IMR-90 (cell line): ENCODE data around the gene VAC14. TPM values are rescaled to one million over a fixed set of nuclear protein-coding genes. Genes with fewer than 3 reads are reported as not detected.
A peak's percentile ranks its signal among the peaks of the same experiment; 100 is the strongest.

Experiments used
- ATAC-seq: fragments of 200-7000 bp; cut with Tn5 transposase; 2 replicates; pipeline ENCODE4 v1.9.1; 2020; ENCODE audit warnings: low read depth, mild to moderate bottlenecking, moderate library complexity
- BruUV-seq: library from RNA; stranded (reverse); fragments of 400-500 nt; replicated peaks from 2 replicates; lab custom pipeline; 2021; lab: Mats Ljungman, UMichigan
- CTCF ChIA-PET: fragments of 300-600 bp; formaldehyde crosslinking; extraction: SDS; loops from one replicate; lab custom pipeline; 2021; ENCODE audit warnings: antibody characterized with exemption; lab: Yijun Ruan, JAX
- POLR2A ChIA-PET: fragments of 300-600 bp; sonication (Branson Sonifier 250); formaldehyde crosslinking; loops from one replicate; lab custom pipeline; 2022; ENCODE audit warnings: antibody characterized with exemption; ENCODE audit not compliant: unreplicated experiment; lab: Charles Lee
- DNase-seq: peaks from one replicate; pipeline ENCODE4 v3.0.0; 2013
- H2AFZ ChIP-seq: replicated peaks from 2 replicates; pipeline ENCODE3; 2013; ENCODE audit warnings: low read length, mild to moderate bottlenecking; ENCODE audit not compliant: poor library complexity
- H2AK5ac ChIP-seq: 2 replicates; pipeline ENCODE4 v1.6.1; 2013; ENCODE audit warnings: low read depth, low read length, inconsistent platforms
- H2AK9ac ChIP-seq: replicated peaks from 2 replicates; pipeline ENCODE3; 2013; ENCODE audit warnings: mild to moderate bottlenecking, low read depth, low read length, moderate library complexity; ENCODE audit not compliant: poor library complexity
- H2BK120ac ChIP-seq: 2 replicates; pipeline ENCODE4 v1.6.1; 2013; ENCODE audit warnings: low read depth, low read length, inconsistent platforms
- H2BK15ac ChIP-seq: 3 replicates; pipeline ENCODE4 v1.6.1; 2013; ENCODE audit warnings: low read depth, low read length, inconsistent platforms
- H2BK20ac ChIP-seq: 2 replicates; pipeline ENCODE4 v1.6.1; 2013; ENCODE audit warnings: low read depth, mild to moderate bottlenecking, inconsistent platforms, low read length, moderate library complexity
- H2BK5ac ChIP-seq: 2 replicates; pipeline ENCODE4 v1.6.1; 2013; ENCODE audit warnings: mild to moderate bottlenecking, low read depth, low read length, inconsistent platforms; ENCODE audit not compliant: poor library complexity, severe bottlenecking
- H3K14ac ChIP-seq: replicated peaks from 2 replicates; pipeline ENCODE4 v1.6.1; 2013; ENCODE audit warnings: low read depth, low read length, inconsistent platforms
- H3K18ac ChIP-seq: 2 replicates; pipeline ENCODE4 v1.6.1; 2013; ENCODE audit warnings: low read depth, low read length, control low read depth
- H3K23ac ChIP-seq: 2 replicates; pipeline ENCODE4 v1.6.1; 2013; ENCODE audit warnings: low read depth, low read length, inconsistent platforms
- H3K27ac ChIP-seq: 2 replicates; pipeline ENCODE4 v1.5.1; 2013; ENCODE audit warnings: mild to moderate bottlenecking, control low read depth, low read length; ENCODE audit not compliant: insufficient read depth
- H3K27me3 ChIP-seq: 2 replicates; pipeline ENCODE4 v1.6.1; 2013; ENCODE audit warnings: low read length; ENCODE audit not compliant: control insufficient read depth, insufficient read depth
- H3K36me3 ChIP-seq: 2 replicates; pipeline ENCODE4 v1.6.1; 2013; ENCODE audit warnings: low read length, mixed read lengths; ENCODE audit not compliant: control insufficient read depth, insufficient read depth
- H3K4ac ChIP-seq: 2 replicates; pipeline ENCODE4 v1.6.1; 2013; ENCODE audit warnings: low read depth, low read length, inconsistent platforms
- H3K4me1 ChIP-seq: 2 replicates; pipeline ENCODE4 v1.6.1; 2013; ENCODE audit warnings: low read length, mixed read lengths; ENCODE audit not compliant: control insufficient read depth, insufficient read depth
- H3K4me2 ChIP-seq: 2 replicates; pipeline ENCODE4 v1.6.1; 2013; ENCODE audit warnings: low read depth, mild to moderate bottlenecking, control low read depth, low read length, moderate library complexity
- H3K4me3 ChIP-seq: 2 replicates; pipeline ENCODE4 v1.5.1; 2013; ENCODE audit warnings: low read depth, mild to moderate bottlenecking, control low read depth, low read length, moderate library complexity; ENCODE audit not compliant: insufficient read depth
- H3K56ac ChIP-seq: 2 replicates; pipeline ENCODE4 v1.6.1; 2013; ENCODE audit warnings: low read length, inconsistent platforms; ENCODE audit not compliant: insufficient read depth; ENCODE audit errors: extremely low read depth
- H3K79me1 ChIP-seq, 2 experiments: 2 replicates each; pipeline ENCODE4 v1.6.1; 2013; ENCODE audit warnings: low read length in 2 of 2, inconsistent platforms in 1 of 2, low read depth in 1 of 2
- H3K9ac ChIP-seq: 2 replicates; pipeline ENCODE4 v1.6.1; 2013; ENCODE audit warnings: low read depth, low read length, control low read depth
- H3K9me1 ChIP-seq: 2 replicates; pipeline ENCODE4 v1.6.1; 2013; ENCODE audit warnings: low read length, inconsistent platforms; ENCODE audit not compliant: insufficient read depth
- H3K9me3 ChIP-seq: 2 replicates; pipeline ENCODE4 v1.6.1; 2013; ENCODE audit warnings: low read length; ENCODE audit not compliant: control insufficient read depth, insufficient read depth
- H4K20me1 ChIP-seq: 2 replicates; pipeline ENCODE4 v1.6.1; 2013; ENCODE audit warnings: low read length, inconsistent platforms; ENCODE audit not compliant: insufficient read depth
- H4K5ac ChIP-seq: 2 replicates; pipeline ENCODE4 v1.6.1; 2013; ENCODE audit warnings: mild to moderate bottlenecking, low read depth, low read length, control low read depth
- H4K8ac ChIP-seq, 2 experiments: 2 replicates each; pipeline ENCODE4 v1.6.1; 2013; ENCODE audit warnings: low read depth in 2 of 2, low read length in 2 of 2, control low read depth in 1 of 2, inconsistent platforms in 1 of 2
- H4K91ac ChIP-seq: 2 replicates; pipeline ENCODE4 v1.6.1; 2013; ENCODE audit warnings: low read depth, low read length, inconsistent platforms; ENCODE audit not compliant: insufficient read depth
- BHLHE40 ChIP-seq: fragments of 150-350 bp; IDR thresholded peaks from 2 replicates; pipeline ENCODE4 v1.6.1; 2016; ENCODE audit warnings: mild to moderate bottlenecking, low read depth, low read length
- CEBPB ChIP-seq: IDR thresholded peaks from 2 replicates; pipeline ENCODE4 v1.6.1; 2012; ENCODE audit warnings: low read depth, low read length, improper control_type of control experiment
- FOS ChIP-seq: fragments of 150-350 bp; IDR thresholded peaks from 2 replicates; pipeline ENCODE4 v1.6.1; 2016; ENCODE audit warnings: low read depth, low read length
- MAFK ChIP-seq: IDR thresholded peaks from 2 replicates; pipeline ENCODE4 v1.6.1; 2012; ENCODE audit warnings: low read depth, low read length, improper control_type of control experiment
- MAZ ChIP-seq: IDR thresholded peaks from 2 replicates; pipeline ENCODE4 v1.6.1; 2012; ENCODE audit warnings: low read depth, mild to moderate bottlenecking, low read length, improper control_type of control experiment, moderate library complexity, borderline replicate concordance
- NFE2L2 ChIP-seq: fragments of 150-350 bp; IDR thresholded peaks from 2 replicates; pipeline ENCODE4 v1.6.1; 2016; ENCODE audit warnings: low read depth, mild to moderate bottlenecking, low read length
- POLR2A ChIP-seq: IDR thresholded peaks from 2 replicates; pipeline ENCODE4 v1.6.1; 2012; ENCODE audit warnings: mild to moderate bottlenecking, low read depth, low read length
- RAD21 ChIP-seq: IDR thresholded peaks from 2 replicates; pipeline ENCODE4 v1.6.1; 2012; ENCODE audit warnings: low read length, improper control_type of control experiment
- SMC3 ChIP-seq: fragments of 150-350 bp; IDR thresholded peaks from 2 replicates; pipeline ENCODE4 v1.6.1; 2016; ENCODE audit warnings: low read depth, mild to moderate bottlenecking, antibody characterized with exemption, low read length, moderate library complexity
- WGBS, 2 experiments: methylation state at CpG; one replicate each; pipeline versions ENCODE4 v1.1.5 to v1.1.7; 2013; ENCODE audit warnings: missing lambda C conversion rate in 2 of 2; ENCODE audit not compliant: insufficient read length in 1 of 2; ENCODE audit errors: extremely low coverage in 2 of 2; 5-methylcytosine and 5-hydroxymethylcytosine counted together
- dilution Hi-C: fragments of 300-500 bp; cut with HindIII; formaldehyde crosslinking; loops from one replicate; pipeline ENCODE4 v1.14.3; 2018; ENCODE audit warnings: low sequenced_read_pairs; ENCODE audit not compliant: unreplicated experiment
- in situ Hi-C: fragments of 300-500 bp; cut with MboI; formaldehyde crosslinking; loops from 3 replicates; pipeline ENCODE4 v1.14.3; 2019; ENCODE audit warnings: low sequenced_read_pairs, inconsistent platforms, mixed read lengths
- intact Hi-C: fragments of 100-400 bp; cut with micrococcal nuclease; formaldehyde crosslinking; loops from 2 replicates; pipeline ENCODE4 v1.10.0; 2022
- polyA plus RNA-seq, 3 experiments: library from polyadenylated mRNA; depleted of rRNA; stranded (reverse); fragments of >200 nt; gene quantifications; 2 replicates each; pipeline ENCODE4 v1.2.3, GENCODE V29; 2012; ENCODE audit warnings: low replicate concordance in 1 of 3
- total RNA-seq: library from RNA; depleted of rRNA; stranded (reverse); fragments of >200 nt; gene quantifications from 2 replicates; pipeline ENCODE4 v1.2.3, GENCODE V29; 2012
- TF ChIP-seq, protein P1 (sequence below): fragments of 150-350 bp; IDR thresholded peaks from 2 replicates; pipeline ENCODE4 v1.6.1; 2017; ENCODE audit warnings: mild to moderate bottlenecking, antibody characterized with exemption, low read length, low read depth
- TF ChIP-seq, protein P2 (sequence below): fragments of 150-350 bp; IDR thresholded peaks from 2 replicates; pipeline ENCODE4 v1.6.1; 2016; ENCODE audit warnings: low read depth, mild to moderate bottlenecking, low read length, moderate library complexity, borderline replicate concordance

VAC14 gene
- total and polyA plus RNA-seq, 2 of the 4 experiments (the other 2 are of a cell fraction): 21.1 to 40.2 TPM

- WGBS, 2 experiments: 56% methylated on average over 5 of the region's 15 CpGs; no CpG with 5 or more reads in 1 of the 2 experiments
- peak overlapping the region; percentile 99 for H2AK9ac ChIP-seq
- peak overlapping the region; percentile 67 for H4K5ac ChIP-seq
- H3K27ac ChIP-seq: peak overlapping the region; percentile 90
- in situ Hi-C loops: no loop called here
- peak overlapping the region; percentile 82 for H2AFZ ChIP-seq
- peak overlapping the region; percentile 53 for H3K56ac ChIP-seq
- H4K8ac ChIP-seq: peak overlapping the region; percentile 43 to 86
- no peaks in the 10 kb centered on the region for H3K27me3 ChIP-seq
- ATAC-seq: peak; percentile 68
- peak overlapping the region; percentile 26 for H3K4me2 ChIP-seq
- peak overlapping the region; percentile 99 for H2BK120ac ChIP-seq
- peaks cover 51% of the 10 kb centered on the region for H3K9me1 ChIP-seq
- CTCF ChIA-PET: interaction anchor here (1.0 to 2.1 kb wide), 3 partner anchors 9 to 24 kb away, joined by 3 to 7 read pairs (median 5); no protein-coding TSS in a partner anchor
- dilution Hi-C loops: no loop called here
- peak overlapping the region; percentile 99 for H3K4ac ChIP-seq
- no peaks in the 10 kb centered on the region for H3K9me3 ChIP-seq
- peak overlapping the region; percentile 82; the same call in 2 of the 3 replicates for H2BK15ac ChIP-seq
- 0 out of 2 replicates have a peak, but pooled peaks have one; percentile 14 for TF ChIP-seq SMC3
- peak; percentile 77 for TF ChIP-seq NFE2L2
- TF ChIP-seq RAD21: 0 out of 2 replicates have a peak, but pooled peaks have one; percentile 4
- TF ChIP-seq, protein P1, sequence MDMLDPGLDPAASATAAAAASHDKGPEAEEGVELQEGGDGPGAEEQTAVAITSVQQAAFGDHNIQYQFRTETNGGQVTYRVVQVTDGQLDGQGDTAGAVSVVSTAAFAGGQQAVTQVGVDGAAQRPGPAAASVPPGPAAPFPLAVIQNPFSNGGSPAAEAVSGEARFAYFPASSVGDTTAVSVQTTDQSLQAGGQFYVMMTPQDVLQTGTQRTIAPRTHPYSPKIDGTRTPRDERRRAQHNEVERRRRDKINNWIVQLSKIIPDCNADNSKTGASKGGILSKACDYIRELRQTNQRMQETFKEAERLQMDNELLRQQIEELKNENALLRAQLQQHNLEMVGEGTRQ: no peak
- TF ChIP-seq BHLHE40: peak; percentile 61
- TF ChIP-seq POLR2A: no peak
- TF ChIP-seq FOS: peak; percentile 98
- peak; percentile 4; the same call in 1 of the 2 replicates for TF ChIP-seq MAFK
- TF ChIP-seq MAZ: peak; percentile 78
- peak; percentile 93 for TF ChIP-seq CEBPB
- TF ChIP-seq, protein P2, sequence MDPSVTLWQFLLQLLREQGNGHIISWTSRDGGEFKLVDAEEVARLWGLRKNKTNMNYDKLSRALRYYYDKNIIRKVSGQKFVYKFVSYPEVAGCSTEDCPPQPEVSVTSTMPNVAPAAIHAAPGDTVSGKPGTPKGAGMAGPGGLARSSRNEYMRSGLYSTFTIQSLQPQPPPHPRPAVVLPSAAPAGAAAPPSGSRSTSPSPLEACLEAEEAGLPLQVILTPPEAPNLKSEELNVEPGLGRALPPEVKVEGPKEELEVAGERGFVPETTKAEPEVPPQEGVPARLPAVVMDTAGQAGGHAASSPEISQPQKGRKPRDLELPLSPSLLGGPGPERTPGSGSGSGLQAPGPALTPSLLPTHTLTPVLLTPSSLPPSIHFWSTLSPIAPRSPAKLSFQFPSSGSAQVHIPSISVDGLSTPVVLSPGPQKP: no peak
- peaks cover 53% of the 10 kb centered on the region for H3K4me1 ChIP-seq
- DNase-seq: peak; percentile 96
- peaks cover 10 to 62% of the 10 kb centered on the region in 2 experiments; a peak in 3 of 4 replicates for H3K79me1 ChIP-seq
- H2AK5ac ChIP-seq: peak overlapping the region; percentile 99
- intact Hi-C loops: no loop called here
- H3K23ac ChIP-seq: peak overlapping the region; percentile 84
- POLR2A ChIA-PET: interaction anchor here (0.8 kb wide), 1 partner anchor 59 kb away, joined by 3 read pairs; no protein-coding TSS in a partner anchor
- peak overlapping the region; percentile 68 for H3K18ac ChIP-seq
- peaks cover 8% of the 10 kb centered on the region; the same call in 1 of the 2 replicates for H3K36me3 ChIP-seq
- H3K4me3 ChIP-seq: no peak overlapping the region
- H3K9ac ChIP-seq: peak overlapping the region; percentile 12; the same call in 1 of the 2 replicates
- H4K20me1 ChIP-seq: no peaks in the 10 kb centered on the region
- peak overlapping the region; percentile 98 for H2BK5ac ChIP-seq
- H3K14ac ChIP-seq: peak overlapping the region; percentile 95
- no TSS peak for BruUV-seq
- H2BK20ac ChIP-seq: peak overlapping the region; percentile 99
- peak overlapping the region; percentile 93 for H4K91ac ChIP-seq
Observed at GRCh38 chr16:70746708-70747424, 54.1 kb downstream of the VAC14 start.
